ENCODE results near the gene HOXD13. TPM values are rescaled to one million over a fixed set of nuclear protein-coding genes. Genes with fewer than 3 reads are reported as not detected.

Gene HOXD13
- total RNA-seq, result not detected

DNA sequence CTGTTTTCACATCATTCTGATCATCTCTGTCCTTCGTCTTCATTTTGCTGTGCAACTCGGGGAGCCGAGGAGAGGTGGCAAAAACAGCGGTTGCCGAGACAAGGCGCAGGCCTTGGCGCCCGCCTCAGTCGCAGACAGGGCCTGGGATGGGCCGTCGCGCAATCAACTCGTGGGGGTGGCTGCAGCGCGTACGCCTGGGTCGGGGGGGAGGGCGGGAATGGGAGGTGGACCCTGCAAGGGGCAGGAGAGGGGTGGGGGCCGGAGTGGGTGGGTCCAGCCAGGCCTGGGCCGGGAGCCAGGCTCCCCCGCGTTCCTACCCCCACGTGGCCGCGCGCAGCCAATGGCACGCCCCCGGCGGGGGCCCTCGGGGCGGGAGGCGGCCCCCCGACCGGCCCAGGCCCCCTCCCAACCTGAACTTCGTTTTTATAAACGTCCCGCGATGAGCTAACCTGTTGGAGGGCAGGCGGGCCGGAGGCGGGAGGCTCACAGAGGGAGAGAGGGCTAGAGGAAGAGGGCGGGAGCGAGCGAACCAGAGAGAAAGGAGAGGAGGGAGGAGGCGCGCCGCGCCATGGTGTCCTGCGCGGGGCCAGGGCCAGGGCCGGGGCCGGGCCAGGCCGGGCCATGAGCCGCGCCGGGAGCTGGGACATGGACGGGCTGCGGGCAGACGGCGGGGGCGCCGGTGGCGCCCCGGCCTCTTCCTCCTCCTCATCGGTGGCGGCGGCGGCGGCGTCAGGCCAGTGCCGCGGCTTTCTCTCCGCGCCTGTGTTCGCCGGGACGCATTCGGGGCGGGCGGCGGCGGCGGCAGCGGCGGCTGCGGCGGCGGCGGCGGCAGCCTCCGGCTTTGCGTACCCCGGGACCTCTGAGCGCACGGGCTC is at the start of gene HOXD13:
Gene HOXD13 (plus strand): TSS at position 452 of the 875 bp plus-strand sequence. CDS start 170 bp downstream, at position 622.
- peaks cover 25% of the 10 kb centered on the region for H3K4me1 Mint-ChIP-seq
- peaks cover 7% of the 10 kb centered on the region for H3K36me3 Mint-ChIP-seq
- peaks cover 4% of the 10 kb centered on the region for H3K9me3 Mint-ChIP-seq
- H3K27ac Mint-ChIP-seq, result peak within 1 kb of the TSS; percentile 52
- H3K4me3 Mint-ChIP-seq, result no peak within 1 kb of the TSS
- H3K27me3 Mint-ChIP-seq, result peaks cover 94% of the 10 kb centered on the region
- DNase-seq, result no peak

DNA sequence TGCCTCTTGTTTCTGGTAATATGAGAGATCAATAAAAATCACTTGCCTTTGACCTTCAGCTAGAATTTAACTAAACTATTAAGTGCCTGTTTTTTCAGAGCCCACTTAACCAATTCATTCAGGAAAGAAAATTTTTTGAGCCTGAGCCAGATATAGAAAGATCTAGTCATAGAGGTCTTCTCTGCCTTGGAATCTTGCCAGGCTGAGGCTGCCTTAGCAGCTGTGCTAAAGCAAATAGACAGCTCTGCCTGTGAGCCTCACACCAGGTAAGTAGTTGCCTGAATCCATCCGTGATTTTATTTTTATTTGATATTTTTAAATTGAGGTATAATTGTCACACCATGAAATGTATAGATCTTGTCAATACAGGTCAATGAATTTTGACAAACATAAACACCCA is 36.1 kb upstream of the HOXD13 start:
- Mint-ChIP-seq H3K4me1 (no peaks in the 10 kb centered on the region), H3K27ac (no peak overlapping the region), H3K27me3 (peaks cover 52% of the 10 kb centered on the region), H3K4me3 (no peak overlapping the region), H3K36me3 (no peaks in the 10 kb centered on the region), H3K9me3 (no peaks in the 10 kb centered on the region)
- no peak for DNase-seq

DNA sequence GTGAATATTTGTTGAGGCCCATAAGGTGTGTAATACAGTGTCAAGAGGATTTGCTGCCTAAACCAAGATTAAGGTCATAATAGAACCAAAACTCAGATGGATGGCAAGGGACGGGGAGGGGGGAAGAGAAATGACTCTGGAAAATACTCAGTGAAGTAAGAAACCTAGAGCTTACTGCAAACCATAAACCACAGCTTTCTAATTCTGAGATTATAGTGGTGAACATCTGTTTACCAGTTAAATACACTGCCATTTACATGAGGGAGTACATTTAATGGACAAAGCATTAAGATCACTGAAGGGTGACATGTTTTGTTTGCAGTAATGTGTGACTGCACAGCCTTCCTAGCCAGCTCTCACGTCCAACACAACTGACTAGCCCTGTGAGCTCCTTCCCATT is 28.6 kb upstream of the HOXD13 start:
- Mint-ChIP-seq H3K9me3 (no peaks in the 10 kb centered on the region), H3K4me1 (peaks cover 1% of the 10 kb centered on the region), H3K36me3 (no peaks in the 10 kb centered on the region), H3K27ac (no peak overlapping the region), H3K27me3 (peaks cover 81% of the 10 kb centered on the region), H3K4me3 (no peak overlapping the region)
- DNase-seq, result no peak

DNA sequence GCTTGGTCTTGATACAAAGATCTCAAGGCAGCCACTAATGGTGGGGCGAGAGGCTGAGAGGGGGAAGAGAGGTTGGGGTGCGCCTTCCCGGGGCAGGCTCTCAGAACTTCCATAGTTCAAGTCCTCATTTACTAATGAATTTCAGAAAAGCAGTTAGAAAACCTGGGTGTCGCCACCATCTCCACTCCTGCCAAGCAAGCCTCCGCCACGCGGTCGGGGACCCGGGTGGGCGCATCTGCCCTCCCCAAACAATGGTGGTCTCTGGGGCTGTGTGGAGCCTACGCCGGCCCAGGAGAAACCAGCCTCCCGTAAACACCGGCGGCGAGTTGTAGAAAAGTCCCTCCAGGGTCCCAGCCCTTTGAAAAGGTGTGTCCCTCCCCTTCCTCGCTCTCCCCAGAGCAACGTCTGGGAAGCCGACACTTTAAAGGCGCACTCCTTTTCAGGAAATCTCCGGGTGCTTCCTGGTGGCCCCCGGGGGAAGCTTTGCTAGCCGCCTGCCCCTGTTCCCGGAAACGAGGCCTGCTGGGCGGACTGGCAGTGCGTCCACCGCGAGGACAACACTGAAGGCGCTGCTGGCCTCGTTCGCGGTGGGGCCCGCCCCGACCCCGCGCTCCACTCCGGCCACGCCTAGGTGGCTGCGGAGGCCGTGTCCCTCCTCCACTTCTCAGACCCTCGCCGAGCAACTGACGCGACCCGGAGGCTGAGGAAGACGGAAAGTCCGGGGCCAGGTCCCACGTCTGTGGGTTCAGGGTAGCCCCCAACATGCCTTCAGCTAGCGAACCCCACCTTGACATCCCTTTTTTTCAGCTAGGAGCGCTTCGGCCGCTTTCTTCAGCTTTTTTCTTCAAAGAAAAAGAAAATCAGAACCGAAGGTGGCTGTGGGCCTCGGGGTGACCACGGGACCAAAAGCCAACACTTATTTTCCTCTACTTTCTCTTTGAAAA is 25.6 kb upstream of the HOXD13 start:
- Mint-ChIP-seq H3K36me3 (no peaks in the 10 kb centered on the region), H3K4me1 (peaks cover 3% of the 10 kb centered on the region), H3K4me3 (peak overlapping the region; percentile 29), H3K27me3 (peaks cover 92% of the 10 kb centered on the region), H3K27ac (no peak overlapping the region), H3K9me3 (no peaks in the 10 kb centered on the region)
- DNase-seq, result no peak

DNA sequence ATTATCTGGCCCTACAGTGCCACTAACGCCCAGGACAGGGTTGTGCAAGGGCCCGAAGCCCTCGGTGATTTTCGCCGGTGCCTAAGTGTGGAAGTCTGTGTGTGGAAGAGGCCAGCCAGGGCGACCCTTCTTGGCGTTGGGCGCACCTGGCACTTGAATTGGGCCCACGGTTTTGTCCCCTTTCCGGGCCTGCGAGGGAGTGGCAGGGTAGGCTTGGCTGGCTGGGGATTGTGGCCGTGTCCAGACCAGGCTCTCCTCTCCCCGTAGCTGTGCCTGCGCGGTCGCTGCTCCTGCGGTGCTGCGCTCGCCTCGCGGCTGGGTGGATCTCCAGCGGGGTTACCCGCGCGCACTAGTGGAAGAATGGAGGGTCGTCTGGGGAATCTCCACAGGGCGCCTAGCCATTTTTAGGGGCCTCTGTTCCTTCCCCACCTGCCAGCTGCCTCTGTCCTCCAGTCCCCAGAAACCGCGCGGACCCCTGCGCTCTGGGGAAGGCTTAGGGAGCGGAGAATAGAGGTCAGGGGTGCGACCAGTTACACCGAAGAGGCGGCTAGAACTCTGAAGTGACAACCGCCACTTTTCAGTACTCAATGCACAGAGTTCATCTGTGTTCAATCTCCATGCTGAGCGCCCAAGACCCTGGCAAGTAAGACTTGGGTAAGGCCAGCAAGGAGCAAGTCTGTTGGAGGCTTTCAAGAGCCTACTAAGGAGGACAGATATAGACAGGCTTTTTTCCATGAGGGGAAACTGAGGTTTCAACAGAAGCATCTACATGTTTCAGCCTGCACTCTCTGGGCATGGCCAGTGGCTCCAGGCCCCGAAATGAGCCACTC is 24.7 kb upstream of the HOXD13 start:
- Mint-ChIP-seq H3K36me3 (no peaks in the 10 kb centered on the region), H3K4me1 (peaks cover 3% of the 10 kb centered on the region), H3K27me3 (peaks cover 92% of the 10 kb centered on the region), H3K9me3 (no peaks in the 10 kb centered on the region), H3K27ac (no peak overlapping the region), H3K4me3 (peak overlapping the region; percentile 29)
- DNase-seq, result no peak

DNA sequence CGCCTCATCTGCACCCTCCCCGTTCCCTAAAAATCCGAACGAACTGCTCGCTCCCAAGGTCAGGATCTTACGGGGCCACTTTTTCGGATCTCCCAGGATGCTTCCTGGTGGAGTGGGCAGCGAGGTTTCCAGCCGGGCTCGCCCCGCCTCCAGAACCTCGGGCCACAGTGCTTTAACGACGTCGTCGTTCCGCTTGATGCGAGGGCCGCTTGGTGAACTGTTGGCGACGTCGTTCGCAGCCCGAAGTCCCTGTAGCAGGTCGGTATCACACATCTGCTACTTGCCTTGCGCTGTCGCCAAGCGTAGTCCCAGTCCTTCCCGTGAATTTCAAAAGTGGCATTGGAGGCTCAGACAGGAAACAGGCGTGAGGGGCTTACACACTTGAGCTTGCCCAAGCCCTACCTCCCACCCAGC is 24.1 kb upstream of the HOXD13 start:
- no peak for DNase-seq
- H3K27me3 Mint-ChIP-seq, result peaks cover 97% of the 10 kb centered on the region
- H3K4me1 Mint-ChIP-seq, result peaks cover 3% of the 10 kb centered on the region
- no peak overlapping the region for H3K27ac Mint-ChIP-seq
- H3K4me3 Mint-ChIP-seq, result no peak overlapping the region
- no peaks in the 10 kb centered on the region for H3K9me3 Mint-ChIP-seq
- H3K36me3 Mint-ChIP-seq, result no peaks in the 10 kb centered on the region

DNA sequence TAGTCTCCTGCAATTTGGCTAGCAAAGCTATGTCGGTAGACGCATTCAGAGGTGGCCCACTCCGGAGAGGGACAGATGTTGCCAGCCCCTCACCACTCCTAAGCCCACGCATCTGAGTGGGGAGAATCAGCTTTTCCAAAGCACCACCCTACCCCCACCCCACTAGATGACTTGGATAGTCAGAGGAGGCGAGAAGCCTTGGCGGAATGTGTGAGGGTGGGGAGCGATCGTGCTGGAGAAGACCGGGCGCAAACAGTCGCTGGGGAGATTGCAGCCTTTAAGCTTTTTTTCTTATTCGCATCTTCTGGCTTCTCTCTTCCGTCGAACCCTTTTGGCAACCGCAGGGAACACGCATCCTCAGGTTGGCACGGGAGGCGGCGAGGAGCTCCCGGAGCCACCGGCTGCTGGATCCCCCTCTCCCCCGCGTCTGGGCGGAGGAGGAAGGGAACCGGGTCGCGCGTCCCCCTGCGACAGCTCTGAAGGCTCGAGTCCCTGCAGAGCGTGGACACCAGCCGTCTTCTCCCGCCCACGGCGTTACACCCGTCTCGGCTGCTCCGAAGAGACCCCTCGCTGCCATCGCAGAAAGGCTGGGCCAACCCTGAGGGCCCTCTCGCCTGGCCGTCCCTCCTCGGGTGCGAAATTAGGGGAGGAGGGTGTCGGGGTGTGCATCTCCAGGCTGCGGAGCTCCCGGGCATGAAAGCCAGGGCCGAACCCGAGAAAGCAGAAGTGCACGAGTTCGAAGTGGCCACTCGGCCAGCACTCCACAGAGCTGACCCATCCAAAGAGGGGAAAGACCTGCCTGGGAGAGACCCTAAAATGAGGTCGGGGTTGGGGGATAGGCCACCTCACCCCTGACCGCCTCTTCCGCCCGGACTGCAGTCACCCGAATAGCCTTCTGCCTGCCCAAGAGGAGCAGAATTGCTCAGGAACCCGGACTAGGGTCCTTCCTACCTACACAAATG is 20.9 kb upstream of the HOXD13 start:
- H3K27me3 Mint-ChIP-seq, result peaks cover 99% of the 10 kb centered on the region
- H3K36me3 Mint-ChIP-seq, result no peaks in the 10 kb centered on the region
- DNase-seq, result no peak
- peaks cover 8% of the 10 kb centered on the region for H3K9me3 Mint-ChIP-seq
- H3K4me3 Mint-ChIP-seq, result no peak overlapping the region
- peaks cover 3% of the 10 kb centered on the region for H3K4me1 Mint-ChIP-seq
- H3K27ac Mint-ChIP-seq, result no peak overlapping the region

DNA sequence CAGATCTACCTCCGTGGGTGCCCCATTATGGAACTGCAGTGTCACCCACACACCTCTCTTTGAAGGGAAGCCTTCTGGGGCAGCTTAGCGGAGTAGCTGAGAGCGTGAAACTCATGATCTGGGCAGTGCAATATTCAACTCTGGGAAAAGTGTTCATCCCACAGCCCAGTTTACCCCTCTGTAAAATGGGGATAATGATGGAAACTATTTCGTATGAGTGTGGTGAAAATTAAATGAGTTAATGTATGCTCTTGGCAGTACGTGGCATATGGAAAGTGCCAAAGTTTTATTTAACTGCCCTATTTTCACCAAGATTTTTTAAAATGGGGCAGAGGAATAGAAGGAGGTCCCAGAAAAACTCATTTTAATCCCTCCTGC is 20.2 kb upstream of the HOXD13 start:
- no peaks in the 10 kb centered on the region for H3K36me3 Mint-ChIP-seq
- no peak overlapping the region for H3K4me3 Mint-ChIP-seq
- peaks cover 100% of the 10 kb centered on the region for H3K27me3 Mint-ChIP-seq
- H3K4me1 Mint-ChIP-seq, result peaks cover 3% of the 10 kb centered on the region
- H3K27ac Mint-ChIP-seq, result no peak overlapping the region
- peaks cover 8% of the 10 kb centered on the region for H3K9me3 Mint-ChIP-seq
- DNase-seq, result no peak

DNA sequence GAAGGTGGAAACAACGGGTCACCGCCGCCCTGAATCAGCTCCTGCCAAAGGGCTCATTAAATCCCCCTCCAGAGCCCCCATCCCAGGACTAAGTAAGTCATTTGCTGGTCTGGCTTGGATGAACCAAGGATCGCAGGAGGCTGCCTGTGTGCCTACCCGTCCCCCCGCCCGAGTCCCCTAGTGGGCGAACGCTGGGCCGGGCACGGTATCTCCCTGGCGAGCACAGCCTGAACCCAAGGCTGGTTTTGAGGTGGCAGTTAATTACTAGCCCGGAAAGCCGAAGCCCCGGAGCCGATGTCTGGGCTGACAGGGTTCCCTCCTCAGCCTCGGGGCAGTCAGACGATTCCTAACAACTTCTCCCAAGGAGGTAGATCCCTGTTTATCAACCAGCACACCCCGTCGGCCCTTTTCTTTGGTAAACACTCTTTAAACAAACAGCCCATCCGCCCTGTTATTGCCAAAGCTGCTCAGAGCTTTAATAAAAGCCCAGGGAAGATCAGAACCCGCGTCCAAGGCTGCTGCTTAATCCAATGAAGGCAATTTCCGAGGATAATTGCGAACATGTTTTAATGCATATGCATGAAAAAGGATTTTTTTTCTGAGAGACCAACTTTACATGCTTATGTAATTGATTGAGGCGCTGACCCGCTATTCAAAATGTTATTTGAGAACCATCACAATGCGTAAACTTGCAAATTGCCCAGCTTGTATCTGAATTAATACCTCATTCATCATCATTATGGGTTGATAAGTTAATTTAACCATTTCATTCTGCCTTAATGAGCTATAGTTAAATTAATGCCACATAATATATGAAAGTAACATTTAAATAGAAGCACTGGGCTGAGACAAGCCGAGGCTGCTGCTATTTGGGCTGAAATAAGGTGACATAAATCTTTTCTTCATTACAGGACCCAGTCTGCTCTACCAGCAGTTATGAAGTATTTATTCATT is 19.3 kb upstream of the HOXD13 start:
- no peak overlapping the region for H3K4me3 Mint-ChIP-seq
- peaks cover 9% of the 10 kb centered on the region for H3K9me3 Mint-ChIP-seq

DNA sequence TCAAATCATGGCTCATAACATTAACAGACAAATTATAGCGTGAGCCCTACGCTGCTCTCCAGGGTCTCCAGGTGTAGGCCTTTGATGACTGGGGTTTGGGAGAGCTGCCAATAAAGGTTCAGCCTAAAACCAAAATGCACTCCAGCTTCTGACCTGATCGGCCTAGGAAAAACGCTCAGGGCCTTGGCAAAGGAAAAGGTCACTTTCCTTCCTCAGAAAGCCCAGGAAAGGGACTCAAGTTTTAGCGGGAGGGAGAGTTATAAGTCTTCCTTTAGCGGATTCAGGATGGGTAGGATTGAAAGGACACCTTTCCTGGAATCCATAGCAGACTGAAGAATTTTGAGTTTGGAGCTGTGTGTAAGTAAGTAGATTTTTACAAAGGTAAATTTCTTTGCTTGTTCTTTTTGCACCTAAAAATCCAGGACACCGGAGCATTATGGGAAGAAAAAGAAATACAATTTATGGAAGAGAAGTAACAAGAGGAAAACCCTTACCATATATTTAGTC is 17.5 kb upstream of the HOXD13 start:
- Mint-ChIP-seq H3K27ac (no peak overlapping the region), H3K4me1 (peaks cover 11% of the 10 kb centered on the region), H3K4me3 (no peak overlapping the region), H3K36me3 (peaks cover 12% of the 10 kb centered on the region), H3K27me3 (peaks cover 95% of the 10 kb centered on the region), H3K9me3 (peaks cover 21% of the 10 kb centered on the region)
- DNase-seq, result no peak

More for the DNA sequence above, 19.3 kb upstream of the HOXD13 start:
- DNase-seq, result no peak
- Mint-ChIP-seq H3K27me3 (peaks cover 97% of the 10 kb centered on the region), H3K4me1 (peaks cover 2% of the 10 kb centered on the region), H3K27ac (no peak overlapping the region), H3K36me3 (no peaks in the 10 kb centered on the region)

DNA sequence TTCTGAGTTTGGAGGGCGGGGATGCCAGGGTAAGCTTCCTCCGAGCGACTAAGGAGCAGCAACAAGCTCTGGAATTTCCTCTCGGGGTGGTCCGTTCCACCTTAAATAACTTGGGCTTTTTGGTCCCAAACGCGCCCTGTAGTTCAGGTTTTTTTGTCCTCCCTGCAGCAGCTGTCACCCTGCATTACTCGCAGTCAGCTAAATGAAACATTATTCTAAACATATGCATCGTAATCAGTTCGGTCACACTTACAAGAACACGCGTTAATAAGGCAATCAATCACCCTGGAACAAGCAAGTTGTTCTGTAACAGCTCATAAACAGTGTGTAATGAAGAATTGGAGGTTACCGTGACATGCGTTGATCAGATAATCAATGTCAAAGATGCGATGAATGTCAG is 17.0 kb upstream of the HOXD13 start:
- Mint-ChIP-seq H3K27ac (no peak overlapping the region), H3K36me3 (peaks cover 12% of the 10 kb centered on the region), H3K9me3 (peaks cover 21% of the 10 kb centered on the region), H3K4me3 (no peak overlapping the region), H3K4me1 (peaks cover 11% of the 10 kb centered on the region), H3K27me3 (peaks cover 92% of the 10 kb centered on the region)
- DNase-seq, result no peak

DNA sequence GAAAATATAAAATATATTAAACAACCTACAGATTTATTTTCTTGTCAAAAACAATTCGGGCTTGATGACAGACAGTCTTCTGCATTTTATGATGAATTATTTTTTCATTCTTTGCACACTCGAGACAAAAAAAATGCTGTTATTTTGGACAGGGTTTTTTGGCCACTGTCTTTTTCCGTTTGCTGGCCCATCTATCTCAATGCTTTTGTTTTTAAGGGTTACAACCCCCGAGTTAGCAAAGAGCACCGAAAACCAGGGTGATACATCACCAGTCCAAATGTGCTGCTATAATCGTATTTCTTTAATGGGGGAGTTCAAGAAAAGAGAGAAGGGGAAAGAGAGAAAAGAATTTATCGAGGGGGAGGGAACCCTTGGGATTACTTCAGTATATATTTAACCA is 16.5 kb upstream of the HOXD13 start:
- peaks cover 92% of the 10 kb centered on the region for H3K27me3 Mint-ChIP-seq
- no peak overlapping the region for H3K27ac Mint-ChIP-seq
- H3K36me3 Mint-ChIP-seq, result peaks cover 14% of the 10 kb centered on the region
- peaks cover 23% of the 10 kb centered on the region for H3K9me3 Mint-ChIP-seq
- peaks cover 13% of the 10 kb centered on the region for H3K4me1 Mint-ChIP-seq
- no peak for DNase-seq
- no peak overlapping the region for H3K4me3 Mint-ChIP-seq

DNA sequence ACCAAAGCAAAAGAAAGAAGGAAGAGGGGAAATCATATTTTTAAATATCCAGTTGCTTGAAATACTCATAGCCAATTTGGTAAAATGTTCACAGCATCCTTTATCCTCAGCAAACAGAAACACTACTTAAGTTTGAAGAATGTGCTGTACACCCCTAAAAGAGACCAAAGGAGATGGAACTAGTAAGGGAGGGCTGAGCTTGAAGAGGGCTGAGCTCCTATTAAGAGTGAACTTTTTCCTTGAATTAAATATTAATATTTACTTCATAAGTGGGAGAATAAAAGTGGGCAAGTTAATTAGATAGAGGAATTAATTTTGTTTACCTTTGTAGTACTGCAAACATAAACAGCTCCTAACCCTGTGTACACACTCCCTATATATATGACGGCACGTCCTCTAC is 15.7 kb upstream of the HOXD13 start:
- no peak overlapping the region for H3K4me3 Mint-ChIP-seq
- H3K9me3 Mint-ChIP-seq, result peaks cover 28% of the 10 kb centered on the region

More for the DNA sequence above, 15.7 kb upstream of the HOXD13 start:
- peaks cover 19% of the 10 kb centered on the region for H3K36me3 Mint-ChIP-seq
- peaks cover 92% of the 10 kb centered on the region for H3K27me3 Mint-ChIP-seq
- peaks cover 14% of the 10 kb centered on the region for H3K4me1 Mint-ChIP-seq
- no peak for DNase-seq
- no peak overlapping the region for H3K27ac Mint-ChIP-seq

All from activated naive CD8-positive, alpha-beta T cell treated with anti-CD3 and anti-CD28 coated beads for 36 hours (primary cell).